Cardiac fibroblast (primary cell): Measurements from ENCODE around the gene MEN1.

Experiments used
- DNase-seq, 2 donors: peaks; one replicate each; pipeline versions ENCODE4 v3.0.0 to v3.0.0-alpha.2; 2010; ENCODE audit warnings: low read depth in 2 of 2
- H3K4me3 ChIP-seq, 2 donors: replicated peaks in 1 of 2; 1 replicate in 1 of 2; 2 replicates in 1 of 2; pipeline ENCODE4 v1.5.1; 2011; ENCODE audit warnings: low read depth in 2 of 2, low read length in 2 of 2, mild to moderate bottlenecking in 2 of 2, moderate library complexity in 1 of 2
- CTCF ChIP-seq: IDR thresholded peaks from one replicate; pipeline ENCODE4 v1.5.1; 2011; ENCODE audit warnings: low read depth, mild to moderate bottlenecking, low read length, inconsistent platforms

Gene MEN1

GRCh38 chr11:64793271-64794160, 16.8 kb downstream of the MEN1 start:
- DNase-seq: no peak
- no peak overlapping the region for H3K4me3 ChIP-seq
- TF ChIP-seq CTCF: no peak

GRCh38 chr11:64792482-64792881, 17.9 kb downstream of the MEN1 start:
- no peak overlapping the region for H3K4me3 ChIP-seq
- DNase-seq: no peak
- TF ChIP-seq CTCF: no peak

GRCh38 chr11:64791781-64792291, 18.5 kb downstream of the MEN1 start:
- DNase-seq: no peak
- TF ChIP-seq CTCF: no peak
- H3K4me3 ChIP-seq: no peak overlapping the region

- no peak for TF ChIP-seq CTCF
- DNase-seq: no peak
- no peak overlapping the region for H3K4me3 ChIP-seq
Observed at GRCh38 chr11:64790205-64791095, 19.9 kb downstream of the MEN1 start.

GRCh38 chr11:64789331-64790204, 20.8 kb downstream of the MEN1 start:
- no peak for TF ChIP-seq CTCF
- no peak for DNase-seq

More at GRCh38 chr11:64789331-64790204, 20.8 kb downstream of the MEN1 start:
- H3K4me3 ChIP-seq: no peak overlapping the region
